Panc1 (cell line): ENCODE results near the gene LRRC3B. TPM values are rescaled to one million over a fixed set of nuclear protein-coding genes. Genes with fewer than 3 reads are reported as not detected.

Source experiments
- ATAC-seq: fragments of 200-7000 bp; cut with Tn5 transposase; 2 replicates; pipeline ENCODE4 v1.9.1; 2020; ENCODE audit warnings: mild to moderate bottlenecking, moderate library complexity
- BruUV-seq: library from RNA; stranded (reverse); fragments of 400-500 nt; replicated peaks from 2 replicates; lab custom pipeline; 2021; lab: Mats Ljungman, UMichigan
- CTCF ChIA-PET: fragments of 300-600 bp; sonication (Branson Sonifier 250); formaldehyde crosslinking; loops from one replicate; lab custom pipeline; 2022; ENCODE audit warnings: antibody characterized with exemption; lab: Charles Lee
- POLR2A ChIA-PET: fragments of 300-600 bp; sonication (Branson Sonifier 250); formaldehyde crosslinking; loops from one replicate; lab custom pipeline; 2022; ENCODE audit warnings: antibody characterized with exemption; lab: Charles Lee
- DNase-seq: peaks from one replicate; pipeline ENCODE4 v3.0.0-alpha.2; 2010; ENCODE audit warnings: low read depth, low spot score
- H3K27ac ChIP-seq: 2 replicates; pipeline ENCODE4 v1.5.1; 2011; ENCODE audit warnings: mild to moderate bottlenecking, low read length, inconsistent platforms
- H3K27me3 ChIP-seq: fragments of 200-500 bp; sonication (Bioruptor generic); 2 replicates; pipeline ENCODE4 v1.6.0; 2014; ENCODE audit warnings: low read length, inconsistent platforms; ENCODE audit not compliant: control insufficient read depth, insufficient read depth
- H3K36me3 ChIP-seq: fragments of 200-500 bp; sonication (Bioruptor generic); 2 replicates; pipeline ENCODE4 v1.5.1; 2014; ENCODE audit warnings: inconsistent platforms, mild to moderate bottlenecking, low read length, moderate library complexity; ENCODE audit not compliant: control insufficient read depth, insufficient read depth
- H3K4me1 ChIP-seq: 2 replicates; pipeline ENCODE4 v1.5.1; 2011; ENCODE audit warnings: inconsistent platforms, mild to moderate bottlenecking, low read length, moderate library complexity; ENCODE audit not compliant: control insufficient read depth, insufficient read depth
- H3K4me3 ChIP-seq, 2 experiments: 2 replicates each; pipeline ENCODE4 v1.5.1; 2011 to 2012; ENCODE audit warnings: low read depth in 2 of 2, low read length in 2 of 2, mild to moderate bottlenecking in 2 of 2, inconsistent platforms in 1 of 2, moderate library complexity in 1 of 2
- H3K9me3 ChIP-seq: fragments of 200-500 bp; sonication (Bioruptor generic); 2 replicates; pipeline ENCODE4 v1.5.1; 2014; ENCODE audit warnings: low read depth, mild to moderate bottlenecking, inconsistent platforms, low read length, moderate library complexity; ENCODE audit not compliant: control insufficient read depth, insufficient read depth
- POLR2AphosphoS5 ChIP-seq: IDR thresholded peaks from 2 replicates; pipeline ENCODE4 v1.6.1; 2012; ENCODE audit warnings: mild to moderate bottlenecking, low read depth, low read length, moderate library complexity
- REST ChIP-seq, 2 experiments: IDR thresholded peaks; 2 replicates each; pipeline ENCODE4 v1.6.1; 2011 to 2012; ENCODE audit warnings: low read depth in 2 of 2, control low read depth in 1 of 2, low read length in 1 of 2, mild to moderate bottlenecking in 1 of 2, moderate library complexity in 1 of 2; ENCODE audit not compliant: insufficient read depth in 1 of 2
- SIN3A ChIP-seq: IDR thresholded peaks from 2 replicates; pipeline ENCODE4 v1.6.1; 2012; ENCODE audit warnings: low read depth, mild to moderate bottlenecking, low read length, moderate library complexity, borderline replicate concordance; ENCODE audit not compliant: insufficient read depth
- TCF7L2 ChIP-seq: IDR thresholded peaks from 2 replicates; pipeline ENCODE4 v1.6.1; 2011; ENCODE audit warnings: mild to moderate bottlenecking, low read depth, low read length, inconsistent platforms
- in situ Hi-C: cut with HindIII; loops from 2 replicates; pipeline ENCODE4 v1.10.0; 2016; ENCODE audit warnings: low sequenced_read_pairs, low pct_unique_long_range_greater_than_20kb
- intact Hi-C: fragments of 100-400 bp; cut with micrococcal nuclease; formaldehyde crosslinking; loops from one replicate; pipeline ENCODE4 v1.10.0; 2022; ENCODE audit not compliant: unreplicated experiment
- total RNA-seq: library from RNA; stranded (reverse); gene quantifications from one replicate; pipeline ENCODE4 v1.2.1, GENCODE V29; 2021; ENCODE audit not compliant: unreplicated experiment
- TF ChIP-seq, protein P1 (sequence below): fragments of 450-650 bp; IDR thresholded peaks from 2 replicates; pipeline ENCODE4 v1.5.1; 2017; ENCODE audit warnings: mild to moderate bottlenecking

Gene LRRC3B
- total RNA-seq, 1 experiment from 2014 or later: not detected

DNA sequence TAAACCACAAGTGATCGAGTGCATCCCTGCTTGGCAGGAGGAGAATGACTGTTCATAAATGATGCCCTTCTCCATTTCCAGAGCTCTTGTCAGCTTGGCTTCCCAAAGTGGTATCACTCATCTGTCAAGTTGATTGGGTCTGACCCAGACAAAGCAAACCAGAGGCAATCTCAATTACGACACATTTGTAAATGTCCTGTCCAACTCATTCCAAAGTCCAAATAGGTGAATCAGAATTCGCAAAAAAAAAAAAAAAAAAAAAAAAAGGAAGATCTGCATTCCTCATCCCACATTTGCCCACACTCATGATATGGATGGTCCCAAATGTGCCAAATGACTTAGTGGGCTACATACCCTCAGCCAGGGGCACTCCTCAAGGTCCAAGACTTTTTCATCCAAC is 91.9 kb downstream of the LRRC3B start:
- Histone ChIP-seq H3K36me3 (no peaks in the 10 kb centered on the region), H3K4me3 (no peak overlapping the region), H3K9me3 (no peaks in the 10 kb centered on the region), H3K4me1 (no peaks in the 10 kb centered on the region), H3K27ac (no peak overlapping the region), H3K27me3 (no peaks in the 10 kb centered on the region)
- TF ChIP-seq SIN3A (no peak), POLR2AphosphoS5 (no peak), REST (IDR thresholded peaks at IDR 0.05; ENCODE audit: insufficient read depth in 1 of 2, low read depth in 2 of 2, low read length in 1 of 2) (no peak), TCF7L2 (no peak)
- TF ChIP-seq, protein P1, sequence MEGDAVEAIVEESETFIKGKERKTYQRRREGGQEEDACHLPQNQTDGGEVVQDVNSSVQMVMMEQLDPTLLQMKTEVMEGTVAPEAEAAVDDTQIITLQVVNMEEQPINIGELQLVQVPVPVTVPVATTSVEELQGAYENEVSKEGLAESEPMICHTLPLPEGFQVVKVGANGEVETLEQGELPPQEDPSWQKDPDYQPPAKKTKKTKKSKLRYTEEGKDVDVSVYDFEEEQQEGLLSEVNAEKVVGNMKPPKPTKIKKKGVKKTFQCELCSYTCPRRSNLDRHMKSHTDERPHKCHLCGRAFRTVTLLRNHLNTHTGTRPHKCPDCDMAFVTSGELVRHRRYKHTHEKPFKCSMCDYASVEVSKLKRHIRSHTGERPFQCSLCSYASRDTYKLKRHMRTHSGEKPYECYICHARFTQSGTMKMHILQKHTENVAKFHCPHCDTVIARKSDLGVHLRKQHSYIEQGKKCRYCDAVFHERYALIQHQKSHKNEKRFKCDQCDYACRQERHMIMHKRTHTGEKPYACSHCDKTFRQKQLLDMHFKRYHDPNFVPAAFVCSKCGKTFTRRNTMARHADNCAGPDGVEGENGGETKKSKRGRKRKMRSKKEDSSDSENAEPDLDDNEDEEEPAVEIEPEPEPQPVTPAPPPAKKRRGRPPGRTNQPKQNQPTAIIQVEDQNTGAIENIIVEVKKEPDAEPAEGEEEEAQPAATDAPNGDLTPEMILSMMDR: no peak
- no TSS peak for BruUV-seq
- ChIA-PET CTCF (no interaction called here), POLR2A (no interaction called here)
- ATAC-seq (no peak), DNase-seq (no peak)
- intact Hi-C loops: loop anchor here (10.0 kb wide), 1 partner anchor 870 kb away; no protein-coding TSS in a partner anchor
- in situ Hi-C loops: no loop called here

DNA sequence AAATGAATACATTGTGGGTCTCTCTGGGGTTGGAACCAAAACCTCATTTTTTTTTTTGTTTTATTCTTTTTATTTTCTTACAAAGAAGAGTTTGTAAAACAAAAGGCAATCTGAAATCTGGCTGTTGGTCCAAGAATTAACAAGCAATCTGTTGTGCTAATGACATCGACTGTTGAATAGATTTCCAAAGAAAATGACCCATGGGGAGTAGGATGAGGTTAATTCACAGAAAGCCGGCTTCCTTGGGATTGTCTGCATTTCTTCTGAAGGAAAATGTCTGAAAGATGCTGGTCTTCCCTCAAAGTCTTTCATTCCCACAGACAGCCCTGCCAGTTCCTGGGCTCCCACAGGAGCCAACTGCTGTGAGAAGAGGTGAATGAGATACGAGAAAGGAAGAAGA is 92.9 kb downstream of the LRRC3B start:
- no peak overlapping the region for H3K27ac ChIP-seq
- no peak overlapping the region for H3K4me3 ChIP-seq
- H3K9me3 ChIP-seq: no peaks in the 10 kb centered on the region
- ATAC-seq: no peak
- in situ Hi-C loops (no loop called here), intact Hi-C loops (loop anchor here (10.0 kb wide), 1 partner anchor 871 kb away; no protein-coding TSS in a partner anchor)
- no peaks in the 10 kb centered on the region for H3K4me1 ChIP-seq
- POLR2A ChIA-PET: no interaction called here
- TF ChIP-seq TCF7L2: no peak
- TF ChIP-seq, protein P1: no peak
- TF ChIP-seq SIN3A: no peak
- TF ChIP-seq REST (IDR thresholded peaks at IDR 0.05; ENCODE audit: insufficient read depth in 1 of 2, low read depth in 2 of 2, low read length in 1 of 2): no peak
- no peak for TF ChIP-seq POLR2AphosphoS5
- no peaks in the 10 kb centered on the region for H3K27me3 ChIP-seq
- no peaks in the 10 kb centered on the region for H3K36me3 ChIP-seq
- BruUV-seq: no TSS peak
- DNase-seq: no peak
- CTCF ChIA-PET: no interaction called here
